Ectodermal cell (in vitro differentiated cells): ENCODE measurements around the gene SH2D3A.
"Not testable (repeated sequence)": the region's sequence is repeated elsewhere in the genome, so short reads cannot be mapped to it uniquely, and the experiment has no call there.

ENCODE experiments used
- H3K27ac ChIP-seq: 2 replicates; pipeline ENCODE4 v1.7.0; 2013; ENCODE audit warnings: mild to moderate bottlenecking, low read depth, low read length; ENCODE audit not compliant: insufficient read depth, poor library complexity, severe bottlenecking
- H3K27me3 ChIP-seq: 2 replicates; pipeline ENCODE4 v1.7.0; 2013; ENCODE audit warnings: mild to moderate bottlenecking, low read length; ENCODE audit not compliant: insufficient read depth, control insufficient read depth, poor library complexity, severe bottlenecking
- H3K36me3 ChIP-seq: one replicate; pipeline ENCODE4 v1.7.0; 2013; ENCODE audit warnings: low read length; ENCODE audit not compliant: control insufficient read depth, insufficient read depth
- H3K4me1 ChIP-seq: one replicate; pipeline ENCODE4 v1.7.0; 2013; ENCODE audit warnings: low read length; ENCODE audit not compliant: control insufficient read depth, insufficient read depth
- H3K4me3 ChIP-seq: 2 replicates; pipeline ENCODE4 v1.7.0; 2013; ENCODE audit warnings: low read depth, low read length, control low read depth; ENCODE audit not compliant: insufficient read depth
- H3K9me3 ChIP-seq: 2 replicates; pipeline ENCODE4 v1.7.0; 2013; ENCODE audit warnings: mild to moderate bottlenecking, low read length, moderate library complexity; ENCODE audit not compliant: control insufficient read depth
- WGBS, 2 experiments: methylation state at CpG; one replicate each; pipeline ENCODE4 v1.1.7; 2013; ENCODE audit warnings: missing lambda C conversion rate in 2 of 2; 5-methylcytosine and 5-hydroxymethylcytosine counted together

SH2D3A gene

DNA sequence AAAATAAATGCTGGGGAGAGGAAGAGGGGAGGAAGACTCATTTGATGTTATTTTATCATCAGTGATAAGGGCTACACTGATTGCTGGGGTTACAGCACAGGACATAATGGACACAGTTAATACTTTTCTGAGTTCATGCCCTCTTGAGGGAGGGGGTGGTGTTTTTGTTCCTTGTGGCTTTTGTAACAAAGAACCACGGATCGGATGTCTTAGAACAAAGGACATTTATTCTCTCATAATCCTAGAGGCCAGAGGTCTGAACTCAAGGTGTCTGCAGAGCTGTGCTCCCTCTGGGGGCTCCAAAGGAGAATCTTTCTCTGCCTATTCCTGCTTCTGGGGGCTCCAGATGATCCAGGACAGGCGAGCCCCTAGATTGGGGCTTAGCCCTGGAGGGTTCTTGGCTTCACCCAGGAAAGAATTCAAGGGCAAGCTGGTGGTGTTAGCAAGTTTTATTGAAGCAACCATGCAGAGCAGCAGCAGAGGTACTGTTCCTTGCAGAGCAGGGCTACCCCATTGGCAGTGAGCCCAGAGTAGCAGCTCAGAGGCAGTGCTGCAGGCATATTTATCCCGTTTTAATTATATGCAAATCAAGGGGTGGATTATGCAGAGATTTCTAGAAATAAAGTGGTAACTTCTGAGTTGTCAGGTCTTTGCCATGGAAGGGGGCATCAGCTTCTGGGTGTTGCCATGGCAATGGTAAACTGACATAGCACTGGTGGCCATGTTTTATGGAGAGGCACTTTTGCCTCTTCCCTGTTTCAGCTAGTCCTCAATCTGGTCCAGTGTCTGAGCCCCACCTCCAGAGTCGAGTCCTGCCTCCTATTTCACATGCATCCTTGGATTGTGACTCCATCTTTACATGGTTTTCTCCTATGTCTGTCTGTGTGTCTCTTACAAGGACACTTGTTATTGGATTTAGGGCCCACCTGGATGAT, 23.2 kb upstream of the SH2D3A start:
- Histone ChIP-seq H3K27ac (no peak overlapping the region), H3K4me1 (no peaks in the 10 kb centered on the region), H3K27me3 (no peaks in the 10 kb centered on the region), H3K4me3 (no peak overlapping the region), H3K36me3 (no peaks in the 10 kb centered on the region), H3K9me3 (peaks cover 6% of the 10 kb centered on the region)
- 62 to 66% methylated on average over 5 of the region's 5 CpGs for WGBS, 2 experiments

- H3K27me3 ChIP-seq = no peaks in the 10 kb centered on the region
- H3K36me3 ChIP-seq = no peaks in the 10 kb centered on the region
- H3K4me1 ChIP-seq = no peaks in the 10 kb centered on the region
- peaks cover 6% of the 10 kb centered on the region for H3K9me3 ChIP-seq
- H3K27ac ChIP-seq = no peak overlapping the region
- H3K4me3 ChIP-seq = no peak overlapping the region
- WGBS, 2 experiments = 60 to 64% methylated on average over 4 of the region's 4 CpGs
These were observed 21.7 kb upstream of the SH2D3A start for GRCh38 chr19:6788896-6789295.

- 83 to 87% methylated on average over 4 of the region's 4 CpGs for WGBS, 2 experiments
- H3K36me3 ChIP-seq = no peaks in the 10 kb centered on the region
- peaks cover 4% of the 10 kb centered on the region for H3K9me3 ChIP-seq
- no peak overlapping the region for H3K27ac ChIP-seq
- H3K4me1 ChIP-seq = no peaks in the 10 kb centered on the region
- H3K4me3 ChIP-seq = no peak overlapping the region
- H3K27me3 ChIP-seq = no peaks in the 10 kb centered on the region
These were observed 20.2 kb upstream of the SH2D3A start for GRCh38 chr19:6787393-6787792.

- Histone ChIP-seq H3K4me3 (no peak overlapping the region), H3K27ac (no peak overlapping the region), H3K27me3 (no peaks in the 10 kb centered on the region), H3K36me3 (no peaks in the 10 kb centered on the region), H3K9me3 (no peaks in the 10 kb centered on the region), H3K4me1 (no peaks in the 10 kb centered on the region)
- WGBS, 2 experiments = 79 to 83% methylated on average over 4 of the region's 4 CpGs
These were observed 12.0 kb upstream of the SH2D3A start for GRCh38 chr19:6779206-6779605.

DNA sequence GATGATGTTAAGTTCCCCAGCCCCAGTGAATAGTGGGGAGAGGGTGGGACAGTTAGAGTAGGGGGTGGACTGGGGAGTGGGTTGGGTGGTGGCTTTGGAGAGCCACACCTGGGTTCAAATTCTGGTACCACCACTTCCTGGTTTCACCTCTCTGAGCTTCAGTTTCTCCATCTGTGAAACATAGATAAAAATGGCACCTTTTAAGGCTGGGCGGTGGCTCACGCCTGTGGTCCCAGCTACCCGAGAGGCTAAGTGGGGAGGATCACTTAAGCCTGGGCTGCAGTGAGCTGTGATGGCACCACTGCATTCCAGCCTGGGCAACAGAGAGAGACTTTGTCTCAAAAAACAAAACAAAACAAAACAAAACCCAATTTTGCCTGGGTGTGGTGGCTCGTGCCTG, 11.2 kb upstream of the SH2D3A start:
- 84 to 90% methylated on average over 4 of the region's 4 CpGs for WGBS, 2 experiments
- no peaks in the 10 kb centered on the region for H3K9me3 ChIP-seq
- H3K4me3 ChIP-seq = no peak overlapping the region

GRCh38 chr19:6777434-6777833, 10.2 kb upstream of the SH2D3A start:
- WGBS, 2 experiments = 79 to 87% methylated on average over 1 to 2 of the region's 2 CpGs
- Histone ChIP-seq H3K27ac (no peak overlapping the region), H3K27me3 (no peaks in the 10 kb centered on the region), H3K36me3 (no peaks in the 10 kb centered on the region), H3K9me3 (no peaks in the 10 kb centered on the region), H3K4me1 (no peaks in the 10 kb centered on the region), H3K4me3 (no peak overlapping the region)

More for the DNA sequence above, 11.2 kb upstream of the SH2D3A start:
- no peak overlapping the region for H3K27ac ChIP-seq
- H3K4me1 ChIP-seq = no peaks in the 10 kb centered on the region
- H3K36me3 ChIP-seq = no peaks in the 10 kb centered on the region
- H3K27me3 ChIP-seq = no peaks in the 10 kb centered on the region

DNA sequence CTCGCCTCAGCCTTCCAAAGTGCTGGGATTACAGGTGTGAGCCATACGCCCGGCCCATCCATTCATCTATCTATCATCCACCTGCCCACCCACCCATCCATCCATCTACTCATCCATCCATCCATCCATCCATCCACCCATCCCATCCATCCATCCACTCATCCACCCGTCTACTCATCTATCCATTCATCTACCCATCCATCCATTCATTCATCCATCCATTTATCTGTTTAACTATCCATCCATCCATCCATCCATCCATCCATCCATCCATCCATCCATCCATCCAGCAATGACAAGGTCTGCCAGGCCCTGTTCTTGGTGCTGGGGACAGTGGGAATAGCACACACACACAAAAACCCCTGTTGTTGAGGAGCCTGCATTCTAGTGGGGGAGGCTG, 9.8 kb upstream of the SH2D3A start:
- Histone ChIP-seq H3K36me3 (no peaks in the 10 kb centered on the region), H3K4me1 (no peaks in the 10 kb centered on the region)

GRCh38 chr19:6776045-6776444, 8.8 kb upstream of the SH2D3A start:
- H3K4me1 ChIP-seq, H3K27me3 ChIP-seq, H3K4me3 ChIP-seq, H3K36me3 ChIP-seq, H3K9me3 ChIP-seq, H3K27ac ChIP-seq: not testable (repeated sequence)

More for the DNA sequence above, 9.8 kb upstream of the SH2D3A start:
- Histone ChIP-seq H3K9me3 (no peaks in the 10 kb centered on the region), H3K4me3 (no peak overlapping the region), H3K27me3 (no peaks in the 10 kb centered on the region), H3K27ac (no peak overlapping the region)
- WGBS, 2 experiments = 81 to 83% methylated on average over 4 of the region's 4 CpGs

- H3K27ac ChIP-seq = no peak overlapping the region
- WGBS, 2 experiments = 75 to 78% methylated on average over 10 of the region's 11 CpGs
- no peak overlapping the region for H3K4me3 ChIP-seq
- no peaks in the 10 kb centered on the region for H3K4me1 ChIP-seq
- H3K27me3 ChIP-seq = no peaks in the 10 kb centered on the region
- no peaks in the 10 kb centered on the region for H3K36me3 ChIP-seq
- no peaks in the 10 kb centered on the region for H3K9me3 ChIP-seq
These were observed 7.8 kb upstream of the SH2D3A start for GRCh38 chr19:6774821-6775707.

- H3K27ac ChIP-seq = no peak overlapping the region
- H3K27me3 ChIP-seq = no peaks in the 10 kb centered on the region
- no peaks in the 10 kb centered on the region for H3K4me1 ChIP-seq
- H3K4me3 ChIP-seq = no peak overlapping the region
- no peaks in the 10 kb centered on the region for H3K9me3 ChIP-seq
- WGBS, 2 experiments = 73 to 78% methylated on average over 8 of the region's 8 CpGs
- no peaks in the 10 kb centered on the region for H3K36me3 ChIP-seq
These were observed 6.2 kb upstream of the SH2D3A start for GRCh38 chr19:6773323-6773931.
